ENCODE measurements around the gene COX17. TPM values are rescaled to one million over a fixed set of nuclear protein-coding genes. Genes with fewer than 3 reads are reported as not detected.

The COX17 gene
- total and polyA plus RNA-seq, 9 of the 15 experiments (the other 6 are each of a cell fraction or from before 2014, with no cell fraction given) = 29.1 to 167 (median 60.6) TPM

- TF ChIP-seq PATZ1 (CRISPR knock-in tag; IDR thresholded peaks at IDR 0.05; ENCODE audit: borderline replicate concordance) (no peak), ZNF766 (CRISPR knock-in tag; conservative IDR thresholded peaks at IDR 0.05) (peak; percentile 32; the same call in 1 of the 2 replicates), BDP1 (IDR thresholded peaks at IDR 0.05; ENCODE audit: insufficient read depth, insufficient read length) (no peak), MAFG (tag; conservative IDR thresholded peaks at IDR 0.05) (peak; percentile 95), CBX2 (IDR thresholded peaks at IDR 0.05; ENCODE audit: insufficient read depth, low read length, poor library complexity, severe bottlenecking) (no peak), ZNF57 (CRISPR knock-in tag; IDR thresholded peaks at IDR 0.05) (no peak), ZNF561 (CRISPR knock-in tag; conservative IDR thresholded peaks at IDR 0.05) (no peak), MLX (CRISPR knock-in tag; conservative IDR thresholded peaks at IDR 0.05) (no peak), ZBTB43 (CRISPR knock-in tag; IDR thresholded peaks at IDR 0.05) (no peak), ILK (tag; IDR thresholded peaks at IDR 0.05; ENCODE audit: borderline replicate concordance, low read depth) (no peak), ATF7 (IDR thresholded peaks at IDR 0.05) (peak; percentile 28; the same call in 1 of the 2 replicates), OTX1 (CRISPR knock-in tag; IDR thresholded peaks at IDR 0.05) (no peak), THAP12 (CRISPR knock-in tag; IDR thresholded peaks at IDR 0.05) (no peak), GATA2 (CRISPR knock-in tag; IDR thresholded peaks at IDR 0.05) (no peak), ZBTB5 (IDR thresholded peaks at IDR 0.05) (no peak), HDAC2 (IDR thresholded peaks at IDR 0.05) (no peak), MED1 (CRISPR knock-in tag; IDR thresholded peaks at IDR 0.05; ENCODE audit: borderline replicate concordance) (no peak), HDAC8 (tag; IDR thresholded peaks at IDR 0.05) (no peak), EZH2 (IDR thresholded peaks at IDR 0.05; ENCODE audit: borderline replicate concordance, low read depth, low read length) (no peak)
Measured at GRCh38 chr3:119630128-119630879, 46.9 kb downstream of the COX17 start (continued).
